Measurements from ENCODE around the gene CLC.

Gene CLC

DNA sequence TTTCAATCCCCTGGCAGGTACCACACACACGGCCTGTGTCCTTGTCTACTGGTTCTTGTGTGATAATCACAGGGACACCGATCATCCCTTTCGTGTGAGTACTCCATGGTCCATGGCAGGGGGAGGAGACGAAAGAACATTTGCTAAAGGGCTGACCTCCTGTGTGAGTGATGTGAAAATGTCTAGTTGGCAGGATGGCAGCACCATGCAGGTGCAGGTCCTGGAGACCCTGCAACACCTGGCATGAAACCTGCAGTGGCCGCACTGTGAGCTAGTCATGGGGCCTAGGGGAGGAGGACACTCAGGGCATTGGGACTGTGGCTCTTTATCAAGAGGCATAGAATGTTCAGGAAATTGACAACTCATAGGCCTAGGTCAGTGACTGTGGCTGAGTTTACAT, 56.4 kb downstream of the CLC start:
- H3K9me3 Mint-ChIP-seq, result no peaks in the 10 kb centered on the region
- no peak overlapping the region for H3K27ac Mint-ChIP-seq
- no peak overlapping the region for H3K4me3 Mint-ChIP-seq
- H3K27me3 Mint-ChIP-seq, result peaks cover 8% of the 10 kb centered on the region
- H3K36me3 Mint-ChIP-seq (ENCODE audit: low read depth), result no peaks in the 10 kb centered on the region
- H3K4me1 Mint-ChIP-seq (ENCODE audit: low read depth), result peaks cover 10% of the 10 kb centered on the region
- intact Hi-C loops (cut with micrococcal nuclease), result no loop called here
